ENCODE results near the gene ADAMTSL3. TPM values are rescaled to one million over a fixed set of nuclear protein-coding genes. Genes with fewer than 3 reads are reported as not detected.

Gene ADAMTSL3
- polyA plus RNA-seq, 10 donors: 33.3 to 73.3 (median 52.2) TPM

Other genes with a start within 250 kb of the ADAMTSL3 start
- 10 to 100 TPM in 6 of 10 donors, 1 to 10 TPM in 4; 8.1 to 17.6 (median 11.6) TPM for gene SH3GL3, start 206.8 kb upstream of the ADAMTSL3 start, polyA plus RNA-seq (ENCODE audit: insufficient read length in 10 of 10)